ENCODE measurements around the gene CD180.
"Not testable (repeated sequence)": the region's sequence is repeated elsewhere in the genome, so short reads cannot be mapped to it uniquely, and the experiment has no call there.

The CD180 gene

DNA sequence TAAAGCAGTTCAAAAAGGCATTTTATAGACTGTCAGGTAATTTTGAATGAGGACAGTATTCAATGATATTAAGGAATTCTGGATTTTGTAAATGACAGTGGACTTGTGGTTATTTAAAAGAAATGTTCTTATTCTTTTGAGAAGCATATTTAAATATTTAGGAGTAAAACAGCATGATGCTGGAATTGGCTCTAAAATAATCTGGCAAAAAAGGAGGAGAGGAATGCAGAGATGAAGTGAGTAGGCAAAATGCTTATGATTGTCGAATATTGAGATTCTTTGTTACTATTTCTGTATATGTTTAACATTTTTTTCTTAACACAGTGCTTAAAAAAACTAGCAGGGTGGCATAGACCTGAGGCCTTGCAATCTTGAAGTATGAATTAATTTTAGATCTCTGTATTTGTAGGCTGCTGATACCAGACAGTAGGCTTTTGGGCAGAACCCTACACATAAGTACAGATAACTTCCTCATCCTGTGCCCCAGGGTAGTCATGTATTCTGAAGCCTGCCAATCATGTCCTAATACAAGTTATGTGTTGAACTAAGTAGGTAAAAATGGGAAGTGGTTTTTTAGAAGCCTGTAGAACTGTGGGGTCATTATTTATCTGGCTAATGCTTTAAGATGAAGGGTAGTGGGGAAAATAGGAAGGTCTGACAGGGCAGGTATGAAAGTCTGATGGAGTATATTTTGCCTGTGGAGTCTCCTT is 9.4 kb downstream of the CD180 start:
- DNase-seq, result peak; percentile 92

DNA sequence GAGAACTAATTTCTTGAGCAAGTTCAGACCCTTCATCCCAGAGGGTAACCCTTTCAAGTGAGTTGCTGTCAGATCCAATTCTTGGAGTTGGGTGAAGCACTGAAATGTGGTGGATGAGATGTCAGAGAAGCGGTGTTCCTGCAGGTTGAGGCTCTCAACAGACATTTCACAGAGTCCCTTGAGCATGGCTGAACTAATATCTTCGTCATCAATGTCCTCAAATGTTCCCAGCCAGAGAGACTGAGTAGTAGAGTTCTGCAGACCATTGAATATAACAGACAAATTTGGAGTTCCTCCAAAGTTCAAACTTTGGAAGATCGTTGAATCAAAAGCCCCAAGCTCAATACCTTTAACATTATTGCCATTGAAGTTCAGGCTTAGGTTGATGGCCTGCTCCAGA is 12.7 kb downstream of the CD180 start:
- DNase-seq, result no peak

DNA sequence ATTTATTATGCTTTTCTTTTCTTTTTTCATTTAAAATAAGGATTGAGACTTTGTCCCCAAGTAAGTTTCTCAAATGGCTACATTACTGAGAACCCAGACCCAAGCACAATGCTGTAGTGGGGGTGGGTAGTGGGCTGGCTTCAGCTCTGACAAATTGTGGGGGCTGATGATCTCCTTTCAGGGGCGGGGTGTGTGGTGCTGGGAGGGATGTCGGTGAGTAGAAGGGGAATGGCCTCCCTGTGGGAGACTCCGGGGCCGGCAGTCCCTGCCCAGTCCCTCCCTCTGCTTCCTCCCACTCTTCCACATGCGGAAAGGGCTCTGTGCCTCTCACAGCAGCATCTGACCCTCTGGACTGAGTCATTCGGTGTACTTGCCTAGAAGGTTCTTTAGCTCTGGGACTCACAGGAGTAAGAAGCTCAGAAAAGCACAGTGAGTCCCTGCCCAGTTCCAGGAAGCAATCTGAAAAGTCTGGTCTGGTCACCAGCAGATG is 14.3 kb downstream of the CD180 start:
- DNase-seq, result no peak

DNA sequence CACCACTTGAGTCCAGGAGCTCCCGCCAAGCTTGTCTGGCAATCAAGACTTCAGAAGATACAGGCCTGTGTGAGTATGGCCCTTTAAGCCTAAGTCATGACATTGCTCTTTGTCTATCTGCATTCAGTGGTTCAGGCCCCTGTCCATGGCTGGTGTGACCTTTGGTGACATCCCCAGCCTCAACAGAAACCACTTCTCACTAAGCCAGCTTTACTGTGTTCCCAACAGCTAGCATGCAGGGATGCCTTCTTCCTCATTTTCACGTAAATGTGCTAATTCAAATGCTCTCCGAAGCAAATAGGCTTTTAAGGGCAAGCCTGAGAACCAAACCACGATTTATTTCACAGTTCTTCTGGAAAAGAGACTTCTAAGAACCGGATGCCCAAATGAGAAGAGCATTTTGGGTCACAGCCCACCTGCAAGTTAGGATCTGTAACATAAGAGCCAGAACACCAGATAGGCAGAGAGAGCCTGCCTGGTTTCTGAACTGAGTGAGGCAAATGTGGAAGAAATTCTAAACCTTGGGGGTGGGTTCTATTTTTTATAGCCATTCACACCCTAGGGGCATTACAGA is 14.9 kb downstream of the CD180 start:
- peak; percentile 90 to 91 for DNase-seq

DNA sequence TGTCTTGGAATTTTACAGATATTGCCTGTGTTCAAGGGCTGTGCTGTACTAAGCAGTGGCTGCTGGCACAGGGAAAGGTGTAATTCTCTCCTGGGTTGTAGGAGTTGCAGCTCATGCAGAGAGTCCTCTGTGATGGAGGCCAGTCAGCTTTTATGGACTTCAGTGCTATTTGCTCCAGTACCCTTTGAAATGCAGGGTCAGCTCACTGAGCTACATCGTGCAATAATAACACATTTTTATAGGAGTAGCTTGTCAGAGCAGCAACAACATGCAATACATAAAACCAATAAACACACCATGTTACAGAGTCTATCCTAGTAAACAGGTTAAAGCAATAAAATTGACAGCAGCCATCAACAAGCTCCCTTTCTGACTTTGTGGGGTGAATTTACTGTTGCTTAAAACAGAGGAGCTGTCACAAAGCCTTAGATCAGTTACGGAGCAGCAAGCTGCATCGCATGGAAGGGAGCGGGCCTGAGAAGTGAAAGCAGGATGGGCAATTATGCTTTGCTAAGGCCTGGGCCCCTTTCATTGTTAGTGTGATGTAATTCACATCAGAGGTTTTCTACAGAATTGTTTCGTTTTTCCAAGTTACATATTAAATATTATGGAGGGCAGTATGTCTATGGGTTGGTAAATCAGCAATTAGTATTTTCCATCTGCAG is 16.8 kb downstream of the CD180 start:
- DNase-seq, result no peak

DNA sequence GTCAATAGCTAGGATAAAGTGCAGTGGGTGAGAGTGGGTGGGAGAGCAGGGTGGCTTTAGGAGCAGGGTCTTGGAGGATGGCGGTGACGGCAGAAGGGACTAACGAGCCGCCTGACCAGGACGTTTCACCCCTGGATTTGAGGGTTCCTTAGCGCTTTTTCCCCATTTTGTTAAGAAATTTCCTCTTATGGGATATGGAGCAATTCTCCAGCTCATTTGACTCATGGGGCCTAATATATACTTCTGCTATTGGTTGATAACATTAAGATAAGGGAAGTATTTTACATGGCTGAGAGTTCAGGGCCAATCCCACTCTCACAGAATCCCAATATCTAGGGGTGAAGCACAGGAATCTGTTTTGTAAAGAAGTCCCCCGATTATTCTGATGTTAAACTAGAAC is 17.6 kb downstream of the CD180 start:
- DNase-seq, result no peak

DNA sequence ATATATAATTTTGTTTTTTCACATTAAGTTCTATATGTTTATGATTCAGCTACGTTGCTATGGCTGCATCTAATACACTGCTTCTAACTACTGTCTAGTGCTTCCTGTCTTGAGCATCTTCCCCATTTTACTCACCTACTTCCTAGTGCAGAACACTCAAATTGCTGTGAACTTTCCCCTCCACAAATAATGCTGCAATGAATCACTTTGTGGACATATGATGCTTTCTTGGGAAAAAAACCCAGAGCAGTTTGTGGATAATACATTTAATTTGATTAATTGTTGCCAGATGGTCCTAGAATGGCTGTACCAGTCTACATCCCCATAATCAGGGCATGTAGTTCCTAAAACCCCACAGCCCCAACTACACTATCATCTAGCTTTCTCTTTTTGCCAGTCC is 18.5 kb downstream of the CD180 start:
- DNase-seq, result peak; percentile 56 to 57

DNA sequence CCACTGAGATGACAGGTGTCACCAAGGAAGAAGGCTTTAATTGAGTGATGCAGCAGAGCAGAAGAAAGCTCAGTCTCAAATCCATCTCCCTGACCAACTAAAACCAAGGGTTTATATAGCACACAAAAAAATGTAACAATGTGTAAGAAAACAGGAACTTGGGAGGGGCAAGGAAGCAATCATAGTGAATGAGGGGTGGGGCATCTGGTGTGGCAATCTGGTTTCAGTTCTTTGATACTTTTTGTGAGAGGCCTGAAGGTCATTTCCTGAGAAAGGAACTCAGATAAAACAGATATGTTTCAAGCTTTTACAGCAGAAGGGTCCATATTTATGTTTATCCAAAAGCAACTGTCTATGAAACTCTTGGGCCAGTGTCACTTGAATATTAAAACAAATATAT is 19.7 kb downstream of the CD180 start:
- DNase-seq, result peak in 1 of 2 experiments; percentile 21

DNA sequence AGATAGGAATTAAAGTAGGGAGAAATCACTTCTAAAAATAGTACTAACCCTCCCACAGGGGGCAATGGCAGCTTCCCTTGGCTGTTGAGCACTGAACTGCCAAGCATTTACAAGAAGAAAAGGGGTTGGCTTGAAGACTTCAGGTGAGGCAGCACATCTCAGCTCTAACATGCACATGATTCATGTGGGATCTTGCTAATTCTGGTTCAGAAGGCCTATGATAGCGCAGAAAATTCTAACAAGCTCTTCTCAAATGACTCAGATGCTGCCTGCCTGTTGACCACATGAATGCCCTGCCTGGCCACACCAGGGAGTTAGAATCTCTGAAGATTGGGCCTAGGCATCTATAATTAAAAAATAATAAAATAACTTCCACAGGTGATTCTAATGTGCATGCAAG is 22.6 kb downstream of the CD180 start:
- no peak for DNase-seq

DNA sequence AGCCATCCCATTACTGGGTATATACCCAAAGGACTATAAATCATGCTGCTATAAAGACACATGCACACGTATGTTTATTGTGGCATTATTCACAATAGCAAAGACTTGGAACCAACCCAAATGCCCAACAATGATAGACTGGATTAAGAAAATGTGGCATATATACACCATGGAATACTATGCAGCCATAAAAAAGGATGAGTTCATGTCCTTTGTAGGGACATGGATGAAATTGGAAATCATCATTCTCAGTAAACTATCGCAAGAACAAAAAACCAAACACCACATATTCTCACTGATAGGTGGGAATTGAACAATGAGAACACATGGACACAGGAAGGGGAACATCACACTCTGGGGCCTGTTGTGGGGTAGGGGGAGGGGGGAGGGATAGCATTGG is 23.2 kb downstream of the CD180 start:
- not testable (repeated sequence) for DNase-seq

DNA sequence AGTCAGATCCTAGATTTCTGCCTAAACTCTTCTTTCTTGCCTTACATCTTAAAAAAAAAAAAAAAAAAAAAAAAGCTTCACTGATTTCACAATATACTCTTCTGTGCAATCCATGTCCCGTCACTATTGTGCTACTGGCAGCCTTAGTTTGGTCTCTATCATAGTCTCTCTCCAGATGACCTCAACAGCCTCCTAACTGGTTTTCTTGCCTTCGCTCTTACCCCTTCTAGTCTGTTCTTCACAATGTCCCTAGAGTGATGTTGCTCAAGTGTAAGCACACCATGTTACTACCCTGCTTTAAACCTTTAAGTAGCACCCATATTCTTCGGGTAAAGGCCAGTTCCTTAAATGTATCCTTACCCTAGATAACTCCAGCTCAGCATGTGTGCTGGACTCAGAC is 25.8 kb downstream of the CD180 start:
- no peak for DNase-seq

DNA sequence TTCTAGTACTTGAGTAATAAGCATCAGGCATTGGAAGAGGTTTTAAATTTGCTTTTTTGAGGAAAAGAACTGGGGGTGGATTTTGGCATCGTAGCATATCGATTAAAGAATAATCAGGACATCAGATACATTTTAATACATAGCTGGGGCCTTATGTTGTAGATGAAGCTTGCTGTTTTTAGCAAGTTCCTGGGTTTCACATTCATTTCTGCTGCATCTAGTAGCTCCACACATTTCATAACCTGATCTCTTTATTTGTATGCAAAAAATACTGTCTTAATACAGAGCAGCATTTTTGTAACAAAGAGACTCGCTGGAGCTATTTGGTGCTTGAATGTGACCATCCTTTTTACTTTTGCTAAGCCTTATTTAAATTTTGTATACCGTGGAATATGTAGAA is 28.5 kb downstream of the CD180 start:
- DNase-seq, result no peak

DNA sequence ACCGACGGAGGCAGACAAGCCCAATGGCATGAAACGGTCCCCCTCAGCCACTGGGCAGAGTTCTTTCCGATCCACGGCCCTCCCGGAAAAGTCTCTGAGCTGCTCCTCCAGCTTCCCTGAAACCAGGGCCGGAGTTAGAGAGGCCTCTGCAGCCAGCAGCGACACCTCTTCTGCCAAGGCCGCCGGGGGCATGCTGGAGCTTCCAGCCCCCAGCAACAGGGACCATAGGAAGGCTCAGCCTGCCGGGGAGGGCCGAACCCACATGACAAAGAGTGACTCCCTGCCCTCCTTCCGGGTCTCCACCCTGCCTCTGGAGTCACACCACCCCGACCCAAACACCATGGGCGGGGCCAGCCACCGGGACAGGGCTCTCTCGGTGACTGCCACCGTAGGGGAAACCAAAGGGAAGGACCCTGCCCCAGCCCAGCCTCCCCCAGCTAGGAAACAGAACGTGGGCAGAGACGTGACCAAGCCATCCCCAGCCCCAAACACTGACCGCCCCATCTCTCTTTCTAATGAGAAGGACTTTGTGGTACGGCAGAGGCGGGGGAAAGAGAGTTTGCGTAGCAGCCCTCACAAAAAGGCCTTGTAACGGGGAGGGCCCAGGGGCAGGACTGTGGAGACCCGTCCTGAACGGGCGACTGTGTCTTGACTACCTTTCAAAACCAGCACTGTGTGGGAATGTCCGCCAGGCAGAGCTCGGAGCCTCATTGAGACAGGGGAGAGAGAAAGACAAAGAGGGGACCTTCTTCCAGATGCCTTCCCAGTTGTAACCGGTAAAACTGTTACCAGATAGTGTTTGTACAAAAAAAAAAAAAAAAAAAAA is 29.9 kb downstream of the CD180 start:
- no peak for DNase-seq

DNA sequence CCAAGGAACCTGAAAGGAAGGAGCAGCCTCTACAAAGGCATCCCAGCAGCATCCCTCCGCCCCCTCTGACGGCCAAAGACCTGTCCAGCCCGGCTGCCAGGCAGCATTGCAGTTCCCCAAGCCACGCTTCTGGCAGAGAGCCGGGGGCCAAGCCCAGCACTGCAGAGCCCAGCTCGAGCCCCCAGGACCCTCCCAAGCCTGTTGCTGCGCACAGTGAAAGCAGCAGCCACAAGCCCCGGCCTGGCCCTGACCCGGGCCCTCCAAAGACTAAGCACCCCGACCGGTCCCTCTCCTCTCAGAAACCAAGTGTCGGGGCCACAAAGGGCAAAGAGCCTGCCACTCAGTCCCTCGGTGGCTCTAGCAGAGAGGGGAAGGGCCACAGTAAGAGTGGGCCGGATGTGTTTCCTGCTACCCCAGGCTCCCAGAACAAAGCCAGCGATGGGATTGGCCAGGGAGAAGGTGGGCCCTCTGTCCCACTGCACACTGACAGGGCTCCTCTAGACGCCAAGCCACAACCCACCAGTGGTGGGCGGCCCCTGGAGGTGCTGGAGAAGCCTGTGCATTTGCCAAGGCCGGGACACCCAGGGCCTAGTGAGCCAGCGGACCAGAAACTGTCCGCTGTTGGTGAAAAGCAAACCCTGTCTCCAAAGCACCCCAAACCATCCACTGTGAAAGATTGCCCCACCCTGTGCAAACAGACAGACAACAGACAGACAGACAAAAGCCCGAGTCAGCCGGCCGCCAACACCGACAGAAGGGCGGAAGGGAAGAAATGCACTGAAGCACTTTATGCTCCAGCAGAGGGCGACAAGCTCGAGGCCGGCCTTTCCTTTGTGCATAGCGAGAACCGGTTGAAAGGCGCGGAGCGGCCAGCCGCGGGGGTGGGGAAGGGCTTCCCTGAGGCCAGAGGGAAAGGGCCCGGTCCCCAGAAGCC is 30.8 kb downstream of the CD180 start:
- DNase-seq, result peak; percentile 56 to 62

DNA sequence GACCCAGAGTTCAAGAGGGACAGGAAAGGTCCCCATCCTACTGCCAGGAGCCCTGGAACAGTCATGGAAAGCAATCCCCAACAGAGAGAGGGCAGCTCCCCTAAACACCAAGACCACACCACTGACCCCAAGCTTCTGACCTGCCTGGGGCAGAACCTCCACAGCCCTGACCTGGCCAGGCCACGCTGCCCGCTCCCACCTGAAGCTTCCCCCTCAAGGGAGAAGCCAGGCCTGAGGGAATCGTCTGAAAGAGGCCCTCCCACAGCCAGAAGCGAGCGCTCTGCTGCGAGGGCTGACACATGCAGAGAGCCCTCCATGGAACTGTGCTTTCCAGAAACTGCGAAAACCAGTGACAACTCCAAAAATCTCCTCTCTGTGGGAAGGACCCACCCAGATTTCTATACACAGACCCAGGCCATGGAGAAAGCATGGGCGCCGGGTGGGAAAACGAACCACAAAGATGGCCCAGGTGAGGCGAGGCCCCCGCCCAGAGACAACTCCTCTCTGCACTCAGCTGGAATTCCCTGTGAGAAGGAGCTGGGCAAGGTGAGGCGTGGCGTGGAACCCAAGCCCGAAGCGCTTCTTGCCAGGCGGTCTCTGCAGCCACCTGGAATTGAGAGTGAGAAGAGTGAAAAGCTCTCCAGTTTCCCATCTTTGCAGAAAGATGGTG is 31.6 kb downstream of the CD180 start:
- no peak for DNase-seq

DNA sequence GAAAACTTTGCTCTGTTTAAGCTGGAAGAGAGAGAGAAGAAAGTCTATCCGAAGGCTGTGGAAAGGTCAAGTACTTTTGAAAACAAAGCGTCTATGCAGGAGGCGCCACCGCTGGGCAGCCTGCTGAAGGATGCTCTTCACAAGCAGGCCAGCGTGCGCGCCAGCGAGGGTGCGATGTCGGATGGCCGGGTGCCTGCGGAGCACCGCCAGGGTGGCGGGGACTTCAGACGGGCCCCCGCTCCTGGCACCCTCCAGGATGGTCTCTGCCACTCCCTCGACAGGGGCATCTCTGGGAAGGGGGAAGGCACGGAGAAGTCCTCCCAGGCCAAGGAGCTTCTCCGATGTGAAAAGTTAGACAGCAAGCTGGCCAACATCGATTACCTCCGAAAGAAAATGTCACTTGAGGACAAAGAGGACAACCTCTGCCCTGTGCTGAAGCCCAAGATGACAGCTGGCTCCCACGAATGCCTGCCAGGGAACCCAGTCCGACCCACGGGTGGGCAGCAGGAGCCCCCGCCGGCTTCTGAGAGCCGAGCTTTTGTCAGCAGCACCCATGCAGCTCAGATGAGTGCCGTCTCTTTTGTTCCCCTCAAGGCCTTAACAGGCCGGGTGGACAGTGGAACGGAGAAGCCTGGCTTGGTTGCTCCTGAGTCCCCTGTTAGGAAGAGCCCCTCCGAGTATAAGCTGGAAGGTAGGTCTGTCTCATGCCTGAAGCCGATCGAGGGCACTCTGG is 32.6 kb downstream of the CD180 start:
- DNase-seq, result no peak

DNA sequence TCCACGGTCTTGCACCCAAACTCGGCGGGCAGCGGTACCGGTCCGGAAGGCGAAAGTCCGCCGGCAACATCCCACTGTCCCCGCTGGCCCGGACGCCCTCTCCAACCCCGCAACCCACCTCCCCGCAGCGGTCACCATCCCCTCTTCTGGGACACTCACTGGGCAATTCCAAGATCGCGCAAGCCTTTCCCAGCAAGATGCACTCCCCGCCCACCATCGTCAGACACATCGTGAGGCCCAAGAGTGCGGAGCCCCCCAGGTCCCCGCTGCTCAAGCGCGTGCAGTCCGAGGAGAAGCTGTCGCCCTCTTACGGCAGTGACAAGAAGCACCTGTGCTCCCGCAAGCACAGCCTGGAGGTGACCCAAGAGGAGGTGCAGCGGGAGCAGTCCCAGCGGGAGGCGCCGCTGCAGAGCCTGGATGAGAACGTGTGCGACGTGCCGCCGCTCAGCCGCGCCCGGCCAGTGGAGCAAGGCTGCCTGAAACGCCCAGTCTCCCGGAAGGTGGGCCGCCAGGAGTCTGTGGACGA is 33.3 kb downstream of the CD180 start:
- DNase-seq, result no peak

DNA sequence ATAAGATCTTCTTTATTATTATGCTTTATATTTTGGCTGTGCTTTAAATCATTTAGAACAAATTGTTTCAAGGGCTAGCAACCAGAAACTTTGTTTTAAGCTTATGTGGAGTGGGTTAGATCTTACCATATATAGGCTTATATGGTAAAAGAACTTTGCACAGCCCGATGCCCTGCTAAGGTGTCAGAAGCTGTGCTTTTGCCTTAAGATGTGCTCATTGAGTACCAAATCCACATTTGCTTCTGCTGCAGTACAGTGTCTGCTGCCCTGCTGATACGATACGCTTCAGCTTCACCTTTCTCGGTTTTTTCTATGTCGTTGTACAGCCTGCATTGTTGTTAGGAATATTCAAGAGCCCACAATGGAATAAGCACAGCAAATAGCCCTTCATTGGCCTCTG is 34.8 kb downstream of the CD180 start:
- DNase-seq, result no peak

DNA sequence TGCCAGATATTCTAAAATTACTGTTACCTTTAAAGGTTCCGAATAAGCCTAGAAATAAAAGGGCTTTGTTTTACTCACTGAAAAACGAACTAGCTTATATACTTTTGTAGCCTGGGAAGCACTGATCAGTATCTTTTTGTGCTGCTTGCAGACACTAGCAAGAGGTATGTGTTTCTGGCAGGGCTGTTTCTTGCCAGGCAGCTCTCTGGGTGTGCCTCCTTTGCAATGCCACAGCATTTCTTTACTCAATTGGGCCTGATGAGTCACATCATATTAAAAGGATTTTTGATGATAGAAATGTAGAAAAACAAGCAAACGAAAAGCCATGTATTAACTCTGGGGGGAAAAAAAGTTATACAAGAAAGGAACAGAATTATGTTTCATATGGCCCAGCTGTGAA is 35.6 kb downstream of the CD180 start:
- no peak for DNase-seq

DNA sequence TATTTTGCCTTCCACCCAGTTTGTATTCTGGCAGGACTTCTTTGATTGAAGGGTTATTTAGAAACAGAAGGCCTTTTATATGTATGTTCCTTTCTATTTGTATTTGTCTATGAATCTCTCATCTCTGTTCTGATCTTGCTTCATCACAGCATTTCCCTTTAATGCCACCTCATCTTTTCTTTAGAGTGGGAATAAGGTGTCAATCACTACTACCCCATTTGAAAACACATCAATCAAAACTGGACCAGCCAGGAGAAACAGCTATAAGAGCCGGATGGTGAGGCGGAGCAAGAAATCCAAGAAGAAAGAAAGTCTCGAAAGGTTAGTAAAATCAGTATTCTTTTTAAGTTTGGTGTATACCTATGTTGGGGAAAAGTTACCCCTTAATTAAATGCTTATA is 36.3 kb downstream of the CD180 start:
- DNase-seq, result no peak

Data from AML-193 (cell line).